ENCODE results near the gene REM1. TPM values are rescaled to one million over a fixed set of nuclear protein-coding genes. Genes with fewer than 3 reads are reported as not detected.
"Not testable (repeated sequence)": the region's sequence is repeated elsewhere in the genome, so short reads cannot be mapped to it uniquely, and the experiment has no call there.

Gene REM1
- polyA plus RNA-seq, 3 donors, result 0.34 to 0.49 (median 0.44) TPM

DNA sequence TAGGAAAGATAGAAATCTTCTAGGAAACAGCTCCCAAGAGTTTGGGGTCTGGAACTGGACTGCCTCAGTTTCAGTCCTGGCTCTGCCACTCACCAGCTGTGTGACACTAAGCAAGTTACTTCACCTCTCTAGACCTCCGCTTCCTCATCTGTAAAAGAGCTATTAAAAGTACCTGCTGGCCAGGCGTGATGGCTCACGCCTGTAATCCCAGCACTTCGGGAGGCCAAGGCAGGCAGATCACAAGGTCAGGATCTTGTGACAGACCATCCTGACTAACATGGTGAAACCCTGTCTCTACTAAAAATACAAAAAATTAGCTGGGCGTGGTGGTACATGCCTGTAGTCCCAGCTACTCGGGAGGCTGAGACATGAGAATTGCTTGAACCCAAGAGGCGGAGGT lies 46.2 kb downstream of the REM1 start:
- DNase-seq, result not testable (repeated sequence)

DNA sequence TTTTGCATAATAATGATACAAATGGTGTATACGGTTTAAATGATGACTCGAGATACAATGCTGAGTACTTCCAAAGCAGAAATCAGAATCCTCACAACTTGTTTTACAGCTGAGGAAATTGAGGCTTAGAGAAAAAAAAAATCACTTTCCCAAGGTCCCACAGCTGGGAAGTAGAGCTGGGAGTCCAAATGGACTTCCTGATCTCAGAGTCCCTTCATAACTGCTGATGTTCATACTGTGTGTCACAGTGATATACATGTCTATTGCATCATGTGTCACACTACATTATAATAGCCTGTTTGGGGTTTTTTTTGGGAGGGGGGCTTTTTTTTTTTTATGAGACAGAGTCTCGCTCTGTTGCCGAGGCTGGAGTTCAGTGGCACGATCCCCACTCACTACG lies 47.6 kb downstream of the REM1 start:
- no peak for DNase-seq

DNA sequence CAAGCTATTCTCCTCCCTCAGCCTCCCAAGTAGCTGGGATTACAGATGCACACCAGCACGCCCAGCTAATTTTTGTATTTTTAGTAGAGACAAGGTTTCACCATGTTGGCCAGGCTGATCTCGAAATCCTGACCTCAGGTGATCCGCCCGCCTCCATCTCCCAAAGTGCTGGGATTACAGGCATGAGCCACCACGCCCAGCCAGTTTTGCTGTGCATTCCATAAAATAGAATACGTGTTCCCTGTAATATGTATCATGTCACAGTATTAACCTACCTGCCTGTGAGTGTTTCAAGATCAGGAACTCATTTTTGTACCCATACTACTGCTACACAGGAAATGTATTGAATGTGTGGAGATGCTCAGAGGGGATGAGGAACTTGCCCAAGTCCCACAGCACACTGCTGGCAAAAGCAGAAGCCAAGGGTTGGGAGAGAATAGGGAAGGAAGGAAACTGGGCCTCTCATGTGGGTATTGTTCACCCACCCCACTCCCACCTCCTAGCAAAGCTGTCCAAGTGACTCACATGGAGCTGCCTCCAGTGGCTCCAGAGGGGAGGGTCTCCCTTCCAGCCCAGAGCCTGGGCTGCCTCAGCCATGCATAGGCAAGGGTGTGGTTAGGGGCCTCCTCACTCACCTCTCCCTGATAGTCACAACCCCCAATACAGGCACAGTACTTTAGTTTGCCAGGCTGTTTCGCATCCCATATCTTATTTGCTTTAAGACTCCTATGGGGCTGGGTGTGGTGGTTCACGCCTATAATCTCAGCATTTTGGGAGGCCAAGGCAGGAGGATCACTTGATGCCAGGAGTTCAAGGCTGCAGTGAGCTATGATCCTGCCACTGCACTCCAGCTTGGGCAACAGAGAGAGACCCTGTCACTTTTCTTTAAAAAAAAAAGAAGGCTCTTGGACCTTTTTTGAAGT lies 48.5 kb downstream of the REM1 start:
- DNase-seq, result no peak

DNA sequence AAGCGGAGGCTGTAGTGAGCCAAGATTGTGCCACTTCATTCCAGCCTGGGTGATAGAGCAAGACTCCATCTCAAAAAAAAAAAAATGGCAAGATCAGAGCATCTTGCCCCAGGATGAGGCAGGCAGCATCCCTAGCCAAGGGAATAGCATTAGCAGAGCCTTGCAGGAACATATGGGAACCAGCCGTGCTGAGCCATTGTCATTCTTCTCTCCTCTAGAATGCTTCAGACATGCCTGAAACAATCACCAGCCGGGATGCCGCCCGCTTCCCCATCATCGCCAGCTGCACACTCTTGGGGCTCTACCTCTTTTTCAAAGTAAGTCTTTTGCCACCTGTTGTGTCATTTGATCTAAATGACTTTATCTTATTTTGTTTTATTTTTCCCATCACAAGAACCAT lies 52.2 kb downstream of the REM1 start:
- no peak for DNase-seq

Other genes with a start within 250 kb of the REM1 start
- not detected for gene DEFB115, start 217.6 kb upstream of the REM1 start, polyA plus RNA-seq (ENCODE audit: insufficient read length in 3 of 3)
- not detected for gene DEFB116, start 166.7 kb upstream of the REM1 start, polyA plus RNA-seq (ENCODE audit: insufficient read length in 3 of 3)
- not detected for gene DEFB118, start 106.7 kb upstream of the REM1 start, polyA plus RNA-seq (ENCODE audit: insufficient read length in 3 of 3)
- not detected for gene DEFB119, start 84.7 kb upstream of the REM1 start, polyA plus RNA-seq (ENCODE audit: insufficient read length in 3 of 3)
- not detected for gene DEFB121, start 69.1 kb upstream of the REM1 start, polyA plus RNA-seq (ENCODE audit: insufficient read length in 3 of 3)
- gene DEFB123, start 34.7 kb upstream of the REM1 start, polyA plus RNA-seq (ENCODE audit: insufficient read length in 3 of 3), result not detected
- gene DEFB124, start 161 bp upstream of the REM1 start, polyA plus RNA-seq (ENCODE audit: insufficient read length in 3 of 3), result under 1 TPM in 1 of 3 donors, not detected in 2; 0.70 TPM
- gene HM13, start 39.2 kb downstream of the REM1 start, polyA plus RNA-seq (ENCODE audit: insufficient read length in 3 of 3), result 100 to 1,000 TPM; 139 to 152 (median 151) TPM
- gene ID1, start 130.0 kb downstream of the REM1 start, polyA plus RNA-seq (ENCODE audit: insufficient read length in 3 of 3), result 100 to 1,000 TPM; 207 to 230 (median 226) TPM
- 1 to 10 TPM; 1.1 to 3.1 (median 1.6) TPM for gene COX4I2, start 162.6 kb downstream of the REM1 start, polyA plus RNA-seq (ENCODE audit: insufficient read length in 3 of 3)
- 10 to 100 TPM; 80.1 to 84.8 (median 81.1) TPM for gene BCL2L1, start 247.6 kb downstream of the REM1 start, polyA plus RNA-seq (ENCODE audit: insufficient read length in 3 of 3)

Measured in renal pelvis (tissue), 4 donors.